ENCODE data around the gene HUNK.

HUNK gene

GRCh38 chr21:31964692-31965091 lies 91.9 kb downstream of the HUNK start:
- TF ChIP-seq GATA3 (IDR thresholded peaks at IDR 0.05; ENCODE audit: low read depth, low read length): no peak
- no peak for TF ChIP-seq GATA2 (IDR thresholded peaks at IDR 0.05; ENCODE audit: low read depth, low read length)

GRCh38 chr21:31967334-31967733 lies 94.5 kb downstream of the HUNK start:
- no peak for TF ChIP-seq GATA2 (IDR thresholded peaks at IDR 0.05; ENCODE audit: low read depth, low read length)
- TF ChIP-seq GATA3 (IDR thresholded peaks at IDR 0.05; ENCODE audit: low read depth, low read length): no peak

GRCh38 chr21:31972622-31973021 lies 99.8 kb downstream of the HUNK start:
- TF ChIP-seq GATA3 (IDR thresholded peaks at IDR 0.05; ENCODE audit: low read depth, low read length): no peak
- no peak for TF ChIP-seq GATA2 (IDR thresholded peaks at IDR 0.05; ENCODE audit: low read depth, low read length)

GRCh38 chr21:31973402-31973944 lies 100.7 kb downstream of the HUNK start:
- no peak for TF ChIP-seq GATA3 (IDR thresholded peaks at IDR 0.05; ENCODE audit: low read depth, low read length)
- TF ChIP-seq GATA2 (IDR thresholded peaks at IDR 0.05; ENCODE audit: low read depth, low read length): no peak

GRCh38 chr21:31974454-31974985 lies 101.7 kb downstream of the HUNK start:
- TF ChIP-seq GATA3 (IDR thresholded peaks at IDR 0.05; ENCODE audit: low read depth, low read length) (no peak), GATA2 (IDR thresholded peaks at IDR 0.05; ENCODE audit: low read depth, low read length) (no peak)

- TF ChIP-seq GATA2 (IDR thresholded peaks at IDR 0.05; ENCODE audit: low read depth, low read length): no peak
Measured at GRCh38 chr21:31975491-31975890, 102.7 kb downstream of the HUNK start.

- no peak for TF ChIP-seq GATA2 (IDR thresholded peaks at IDR 0.05; ENCODE audit: low read depth, low read length)
- TF ChIP-seq GATA3 (IDR thresholded peaks at IDR 0.05; ENCODE audit: low read depth, low read length): no peak
Measured at GRCh38 chr21:31977816-31978215, 105.0 kb downstream of the HUNK start.

GRCh38 chr21:31983120-31983519 lies 110.3 kb downstream of the HUNK start:
- TF ChIP-seq GATA2 (IDR thresholded peaks at IDR 0.05; ENCODE audit: low read depth, low read length) (no peak), GATA3 (IDR thresholded peaks at IDR 0.05; ENCODE audit: low read depth, low read length) (no peak)

- TF ChIP-seq GATA2 (IDR thresholded peaks at IDR 0.05; ENCODE audit: low read depth, low read length) (no peak), GATA3 (IDR thresholded peaks at IDR 0.05; ENCODE audit: low read depth, low read length) (no peak)
Measured at GRCh38 chr21:31983554-31983953, 110.7 kb downstream of the HUNK start.

- no peak for TF ChIP-seq GATA3 (IDR thresholded peaks at IDR 0.05; ENCODE audit: low read depth, low read length)
- TF ChIP-seq GATA2 (IDR thresholded peaks at IDR 0.05; ENCODE audit: low read depth, low read length): no peak
Measured at GRCh38 chr21:31985398-31985797, 112.6 kb downstream of the HUNK start.

GRCh38 chr21:31986035-31986856 lies 113.4 kb downstream of the HUNK start:
- TF ChIP-seq GATA3 (IDR thresholded peaks at IDR 0.05; ENCODE audit: low read depth, low read length): no peak
- TF ChIP-seq GATA2 (IDR thresholded peaks at IDR 0.05; ENCODE audit: low read depth, low read length): no peak

- TF ChIP-seq GATA3 (IDR thresholded peaks at IDR 0.05; ENCODE audit: low read depth, low read length) (no peak), GATA2 (IDR thresholded peaks at IDR 0.05; ENCODE audit: low read depth, low read length) (no peak)
Measured at GRCh38 chr21:31987696-31988095, 114.9 kb downstream of the HUNK start.

GRCh38 chr21:31988492-31989290 lies 115.9 kb downstream of the HUNK start:
- TF ChIP-seq GATA2 (IDR thresholded peaks at IDR 0.05; ENCODE audit: low read depth, low read length): no peak
- no peak for TF ChIP-seq GATA3 (IDR thresholded peaks at IDR 0.05; ENCODE audit: low read depth, low read length)

Measured in SH-SY5Y (cell line).